Endodermal cell (in vitro differentiated cells): ENCODE measurements around the gene TYROBP. TPM values are rescaled to one million over a fixed set of nuclear protein-coding genes. Genes with fewer than 3 reads are reported as not detected.

Source experiments
- DNase-seq: peaks from one replicate; pipeline ENCODE4 v3.0.0-alpha.2; 2017
- H3K27ac ChIP-seq: 2 replicates; pipeline ENCODE4 v1.5.1; 2013; ENCODE audit warnings: mild to moderate bottlenecking, low read depth, low read length, moderate library complexity
- H3K27me3 ChIP-seq: 2 replicates; pipeline ENCODE4 v1.6.1; 2013; ENCODE audit warnings: mild to moderate bottlenecking, low read length, moderate library complexity; ENCODE audit not compliant: insufficient read depth, control insufficient read depth, poor library complexity, severe bottlenecking
- H3K36me3 ChIP-seq: 2 replicates; pipeline ENCODE4 v1.7.0; 2013; ENCODE audit warnings: mild to moderate bottlenecking, low read length, moderate library complexity; ENCODE audit not compliant: control insufficient read depth, insufficient read depth
- H3K4me1 ChIP-seq: one replicate; pipeline ENCODE4 v1.7.0; 2013; ENCODE audit warnings: low read length; ENCODE audit not compliant: control insufficient read depth, insufficient read depth
- H3K4me3 ChIP-seq: 2 replicates; pipeline ENCODE4 v1.5.1; 2013; ENCODE audit warnings: mild to moderate bottlenecking, low read length, moderate library complexity
- H3K9ac ChIP-seq: 2 replicates; pipeline ENCODE4 v1.6.1; 2013; ENCODE audit warnings: mild to moderate bottlenecking, low read length, moderate library complexity; ENCODE audit not compliant: poor library complexity, severe bottlenecking; ENCODE audit errors: extremely low read depth
- H3K9me3 ChIP-seq: 2 replicates; pipeline ENCODE4 v1.6.1; 2013; ENCODE audit warnings: mild to moderate bottlenecking, low read length, moderate library complexity; ENCODE audit not compliant: control insufficient read depth
- H3K27ac Mint-ChIP-seq: 2 replicates; pipeline ENCODE4 v1.8.0; 2020; ENCODE audit warnings: mixed read lengths
- H3K27me3 Mint-ChIP-seq: 2 replicates; pipeline ENCODE4 v1.8.0; 2021; ENCODE audit warnings: mild to moderate bottlenecking, mixed read lengths; ENCODE audit not compliant: insufficient read depth
- H3K36me3 Mint-ChIP-seq: 2 replicates; pipeline ENCODE4 v1.8.0; 2020; ENCODE audit warnings: low read depth, mixed read lengths
- H3K4me1 Mint-ChIP-seq: 2 replicates; pipeline ENCODE4 v1.8.0; 2020; ENCODE audit warnings: mixed read lengths
- H3K4me3 Mint-ChIP-seq: 2 replicates; pipeline ENCODE4 v1.8.0; 2020; ENCODE audit warnings: mild to moderate bottlenecking, moderate library complexity, mixed read lengths
- H3K9me3 Mint-ChIP-seq: 2 replicates; pipeline ENCODE4 v1.8.0; 2020; ENCODE audit warnings: mild to moderate bottlenecking, mixed read lengths
- CTCF ChIP-seq: fragments of 200-600 bp; sonication (generic); conservative IDR thresholded peaks from 2 replicates; pipeline ENCODE4 v1.5.0; 2021; ENCODE audit warnings: antibody characterized with exemption, mild to moderate bottlenecking
- WGBS, 2 experiments: methylation state at CpG; one replicate each; pipeline versions ENCODE4 v1.1.5 to v1.1.7; 2013; ENCODE audit warnings: missing lambda C conversion rate in 2 of 2, mixed read lengths in 1 of 2; ENCODE audit not compliant: insufficient coverage in 1 of 2, insufficient read length in 1 of 2; 5-methylcytosine and 5-hydroxymethylcytosine counted together
- total RNA-seq, 2 donors: library from RNA; stranded (reverse); fragmentation: NEBNext Ultra II Directional in 1 of 2; extraction: Animal tissue kit (Norgen Biotek cat#: 25700) in 1 of 2; gene quantifications; 2 replicates in 1 of 2; 3 replicates in 1 of 2; pipeline ENCODE4 v1.2.1, GENCODE V29; 2021

The TYROBP gene
- total RNA-seq, 2 donors from 2014 or later = not detected

GRCh38 chr19:35874392-35874930 lies 33.6 kb downstream of the TYROBP start:
- no peak overlapping the region for H3K27ac Mint-ChIP-seq
- 92 to 97% methylated on average over 29 to 32 of the region's 32 CpGs for WGBS, 2 experiments
- H3K4me3 Mint-ChIP-seq = no peak overlapping the region
- no peak for TF ChIP-seq CTCF
- peaks cover under 1% of the 10 kb centered on the region for H3K4me1 Mint-ChIP-seq
- no peaks in the 10 kb centered on the region for H3K4me1 ChIP-seq
- H3K36me3 Mint-ChIP-seq = no peaks in the 10 kb centered on the region
- no peaks in the 10 kb centered on the region for H3K9me3 Mint-ChIP-seq
- no peaks in the 10 kb centered on the region for H3K36me3 ChIP-seq
- H3K27ac ChIP-seq = no peak overlapping the region
- no peak overlapping the region for H3K4me3 ChIP-seq
- H3K27me3 Mint-ChIP-seq = peaks cover 15% of the 10 kb centered on the region
- H3K9ac ChIP-seq = no peak overlapping the region
- H3K9me3 ChIP-seq = no peaks in the 10 kb centered on the region
- no peak for DNase-seq
- peaks cover 19% of the 10 kb centered on the region for H3K27me3 ChIP-seq

GRCh38 chr19:35872180-35872579 lies 35.9 kb downstream of the TYROBP start:
- Histone ChIP-seq H3K9ac (no peak overlapping the region), H3K4me1 (no peaks in the 10 kb centered on the region), H3K36me3 (no peaks in the 10 kb centered on the region), H3K27me3 (peaks cover 22% of the 10 kb centered on the region), H3K27ac (no peak overlapping the region), H3K4me3 (no peak overlapping the region), H3K9me3 (no peaks in the 10 kb centered on the region)
- peak; percentile 68 for DNase-seq
- Mint-ChIP-seq H3K27me3 (peaks cover 22% of the 10 kb centered on the region), H3K4me1 (peaks cover 3% of the 10 kb centered on the region), H3K36me3 (no peaks in the 10 kb centered on the region), H3K4me3 (no peak overlapping the region), H3K9me3 (no peaks in the 10 kb centered on the region), H3K27ac (no peak overlapping the region)
- no peak for TF ChIP-seq CTCF
- 85 to 92% methylated on average over 2 to 5 of the region's 5 CpGs for WGBS, 2 experiments

GRCh38 chr19:35871611-35872010 lies 36.5 kb downstream of the TYROBP start:
- 87% methylated on average over 11 of the region's 12 CpGs; no CpG with 5 or more reads in 1 of the 2 experiments for WGBS, 2 experiments
- H3K9me3 ChIP-seq = no peaks in the 10 kb centered on the region
- H3K27me3 Mint-ChIP-seq = peaks cover 26% of the 10 kb centered on the region
- H3K36me3 Mint-ChIP-seq = no peaks in the 10 kb centered on the region
- no peak overlapping the region for H3K4me3 ChIP-seq
- no peaks in the 10 kb centered on the region for H3K36me3 ChIP-seq
- no peak overlapping the region for H3K4me3 Mint-ChIP-seq
- no peaks in the 10 kb centered on the region for H3K9me3 Mint-ChIP-seq
- TF ChIP-seq CTCF = no peak
- H3K9ac ChIP-seq = no peak overlapping the region
- H3K27ac Mint-ChIP-seq = no peak overlapping the region
- DNase-seq = no peak
- no peaks in the 10 kb centered on the region for H3K4me1 ChIP-seq
- H3K4me1 Mint-ChIP-seq = peaks cover 3% of the 10 kb centered on the region
- peaks cover 28% of the 10 kb centered on the region for H3K27me3 ChIP-seq
- H3K27ac ChIP-seq = no peak overlapping the region
